ENCODE results near the gene CHRFAM7A.
"Not testable (repeated sequence)": the region's sequence is repeated elsewhere in the genome, so short reads cannot be mapped to it uniquely, and the experiment has no call there.

Gene CHRFAM7A

DNA sequence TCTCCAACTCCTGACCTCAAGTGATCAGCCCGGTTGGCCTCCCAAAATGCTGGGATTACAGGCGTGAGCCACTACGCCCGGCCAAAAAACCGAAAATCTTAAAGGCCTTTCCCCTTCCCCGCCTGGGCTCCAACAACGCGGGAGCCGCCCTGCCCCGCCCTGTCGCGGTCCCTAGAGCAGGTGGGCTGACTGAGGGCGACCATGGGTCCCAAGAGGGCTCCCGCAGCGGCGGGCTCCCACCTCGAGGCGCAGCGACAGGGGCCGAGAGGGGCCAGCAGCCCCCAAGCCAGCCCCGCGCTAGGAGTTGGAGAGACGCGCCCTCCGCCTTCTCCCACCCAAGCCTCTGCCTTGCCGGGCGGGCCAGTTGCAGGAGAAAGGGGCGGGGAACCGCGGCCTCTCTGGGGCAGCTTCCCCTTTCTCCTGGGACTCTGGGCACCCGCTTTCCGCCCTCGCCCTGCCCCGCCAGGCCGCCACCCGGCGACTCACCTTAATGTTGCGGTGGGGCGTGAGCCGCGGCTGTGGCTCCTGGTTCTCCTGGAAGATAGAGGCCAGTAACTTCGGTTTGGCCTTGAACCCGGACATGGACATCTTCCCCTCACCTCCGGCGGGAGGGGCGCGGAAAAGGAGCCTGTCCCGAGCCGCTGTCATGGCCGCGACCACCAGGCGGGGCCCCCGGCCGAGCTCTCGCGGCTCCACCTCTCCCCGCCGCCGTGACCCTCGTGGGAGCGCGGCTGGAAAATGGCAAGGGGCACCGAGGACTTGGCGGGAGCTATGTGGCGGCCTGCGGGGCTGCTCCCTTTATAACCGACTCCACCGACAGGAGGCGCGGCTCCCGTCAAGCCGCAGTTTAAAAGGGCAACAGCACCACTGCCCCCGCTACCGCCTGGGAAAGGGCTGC lies at the start of gene CHRFAM7A:
CHRFAM7A (minus strand) TSS at position 775 of the 898 bp plus-strand sequence. CDS start 10,189 bp downstream, outside the sequence.
- DNase-seq (ENCODE audit: low read depth): not testable (repeated sequence)

DNA sequence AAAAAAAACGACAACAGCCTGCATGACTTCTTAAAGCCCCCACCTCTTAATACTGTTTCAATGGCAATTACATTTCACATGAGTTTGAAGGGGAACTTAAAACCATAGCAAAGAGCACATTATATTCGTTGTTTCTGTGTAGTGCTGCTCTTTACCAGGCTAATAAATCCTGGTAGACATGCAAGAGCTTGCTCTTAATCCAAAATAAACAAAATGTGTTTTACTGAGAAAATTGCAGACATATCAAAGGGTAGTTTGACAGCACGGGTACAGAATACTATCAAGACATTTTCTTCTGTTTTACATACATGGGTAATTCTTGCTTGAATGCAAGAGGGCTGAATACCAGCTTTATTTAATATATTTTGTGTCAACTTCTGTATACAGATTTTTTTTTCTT lies 45.0 kb upstream of the CHRFAM7A start:
- DNase-seq (ENCODE audit: low read depth): not testable (repeated sequence)

DNA sequence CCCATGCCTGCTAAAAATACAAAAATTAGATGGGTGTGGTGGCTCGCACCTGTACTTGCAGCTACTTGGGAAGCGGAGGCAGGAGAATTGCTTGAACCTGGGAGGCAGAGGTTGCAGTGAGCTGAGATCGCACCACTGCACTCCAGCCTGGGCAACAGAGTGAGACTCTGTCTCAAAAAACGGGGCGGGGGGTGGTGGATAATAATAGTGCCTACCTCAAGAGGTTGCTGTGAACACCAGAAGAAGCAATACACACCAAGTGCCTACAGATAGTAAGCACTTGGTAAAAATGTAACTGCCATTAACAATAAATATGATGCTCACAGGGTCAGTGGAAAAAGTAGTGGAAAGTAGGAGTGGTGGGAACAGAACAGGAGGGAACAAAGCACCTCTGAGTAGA lies 42.5 kb upstream of the CHRFAM7A start:
- DNase-seq (ENCODE audit: low read depth): not testable (repeated sequence)

DNA sequence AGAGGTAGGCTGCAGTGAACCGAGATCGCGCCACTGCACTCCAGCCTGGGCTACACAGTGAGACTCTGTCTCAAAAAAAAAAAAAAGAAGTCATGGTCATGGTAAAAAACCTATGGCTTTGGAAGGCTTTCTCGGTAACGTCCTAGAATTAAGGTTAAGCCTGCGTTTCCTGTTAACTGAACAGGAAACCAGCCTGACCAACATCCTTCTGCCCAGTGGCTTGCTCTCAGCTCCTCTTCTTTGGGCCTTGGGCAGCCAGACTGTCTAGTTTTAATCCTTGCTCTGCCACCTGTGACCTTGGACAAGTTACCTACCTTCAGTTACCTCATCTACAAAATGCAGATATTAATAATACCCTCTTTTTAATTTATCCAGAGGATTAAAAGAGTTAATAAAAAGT lies 27.4 kb upstream of the CHRFAM7A start:
- DNase-seq (ENCODE audit: low read depth): not testable (repeated sequence)

DNA sequence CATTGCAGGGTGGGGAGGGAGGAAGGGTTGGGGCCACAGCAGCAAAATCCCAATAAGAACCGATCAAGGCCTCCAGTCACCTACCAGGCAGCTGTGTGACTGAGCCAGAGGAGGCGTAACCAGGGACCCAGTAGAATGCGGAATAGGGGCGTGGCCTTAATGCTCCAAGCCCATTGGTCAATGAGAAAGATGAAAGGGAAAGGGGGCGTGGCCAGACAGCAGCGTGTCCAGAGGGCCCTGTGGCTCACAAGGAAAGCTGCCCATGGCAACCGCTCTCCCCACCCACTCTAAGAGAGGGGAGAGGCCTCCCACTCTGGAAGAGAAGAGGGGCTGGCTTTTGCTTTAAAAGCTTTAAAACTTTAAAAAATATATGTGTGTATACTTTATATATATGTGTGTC lies 20.8 kb upstream of the CHRFAM7A start, which contains the start of gene GOLGA8R:
GOLGA8R (minus strand) TSS at position 101 of the 400 bp plus-strand sequence; CDS start at position 3, 98 bp downstream.
- not testable (repeated sequence) for DNase-seq (ENCODE audit: low read depth)

DNA sequence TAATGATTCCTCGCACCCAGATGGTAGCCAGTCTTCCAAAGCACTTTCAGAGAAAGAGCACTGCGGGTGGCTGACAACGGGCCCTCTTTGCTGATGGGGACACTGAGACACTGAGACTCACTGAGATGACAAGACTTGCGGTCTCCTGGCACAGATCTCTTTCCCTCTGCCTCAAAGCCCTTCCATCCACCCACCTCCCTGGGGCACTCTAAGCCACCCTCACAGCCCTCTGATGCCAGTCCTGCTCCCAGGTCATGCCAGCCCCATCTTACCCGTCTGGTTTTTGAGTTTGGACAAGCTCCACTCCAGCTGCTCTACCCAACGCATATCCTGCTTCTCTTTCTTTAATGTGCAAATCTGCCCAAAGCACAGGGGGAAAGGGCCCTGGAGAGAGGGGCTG lies 14.3 kb upstream of the CHRFAM7A start:
- DNase-seq (ENCODE audit: low read depth): not testable (repeated sequence)

DNA sequence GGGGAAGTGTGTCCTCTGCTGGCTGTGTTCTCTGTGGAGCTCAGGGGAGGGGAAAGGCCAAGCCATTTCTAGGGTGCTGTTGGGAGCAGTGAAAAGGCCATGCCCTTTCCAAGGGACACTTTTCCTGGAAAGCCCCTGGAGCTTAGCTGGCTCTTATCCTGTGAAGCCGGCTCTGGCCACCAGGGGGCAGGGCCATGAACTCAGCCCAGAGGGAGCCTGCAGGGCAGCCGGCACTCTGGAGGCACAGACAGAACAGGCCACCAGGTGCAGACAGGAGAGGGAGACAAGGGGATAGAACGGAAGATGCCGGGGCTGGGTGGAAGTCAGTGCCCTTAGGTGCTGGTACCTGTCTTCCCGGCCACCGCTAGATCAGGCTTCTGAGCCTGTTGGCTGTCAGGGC lies 5.6 kb upstream of the CHRFAM7A start:
- peak; percentile 62 for DNase-seq (ENCODE audit: low read depth)

DNA sequence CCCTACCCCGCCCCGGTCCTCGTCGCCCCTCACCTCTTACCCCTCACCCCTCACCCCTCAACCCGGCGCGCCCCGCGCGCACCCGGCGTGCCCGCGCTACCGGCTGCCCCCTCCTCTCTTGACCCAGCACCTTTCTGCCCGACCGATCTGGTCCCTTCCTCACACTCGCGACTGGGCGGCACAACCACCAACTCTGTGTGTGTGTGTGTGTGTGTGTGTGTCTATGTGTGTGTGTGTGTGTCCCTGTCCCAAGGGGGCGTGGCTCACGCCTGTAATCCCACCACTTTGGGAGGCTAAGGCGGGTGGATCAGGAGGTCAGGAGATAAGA lies 288 bp upstream of the CHRFAM7A start:
- not testable (repeated sequence) for DNase-seq (ENCODE audit: low read depth)

DNA sequence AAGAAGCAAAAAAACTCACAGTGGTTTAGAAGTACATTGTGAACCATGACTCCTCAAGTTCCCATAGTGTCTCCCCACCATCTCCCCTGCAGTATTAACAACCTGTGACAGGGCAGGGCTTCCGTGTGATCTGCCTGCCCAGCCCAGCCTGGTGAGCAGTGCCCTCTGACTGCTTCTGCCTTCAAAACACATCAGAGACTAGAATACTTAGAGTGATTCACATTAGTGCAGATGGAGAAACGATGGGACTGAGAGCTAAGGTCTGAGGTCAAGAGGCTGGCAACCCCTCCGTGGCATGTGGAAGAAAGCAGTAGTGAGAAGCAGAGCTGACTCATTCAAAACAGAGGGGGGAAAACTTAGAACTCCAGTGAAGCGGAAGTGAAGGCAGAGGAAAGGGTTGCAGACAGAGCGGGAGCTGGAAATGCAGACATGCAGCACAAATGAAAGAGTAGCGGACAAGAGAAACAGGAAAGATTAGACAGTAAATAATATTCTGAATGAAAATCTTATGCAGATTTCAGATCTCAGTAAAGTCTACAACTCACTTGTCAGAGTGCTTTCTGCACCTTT lies 6.9 kb downstream of the CHRFAM7A start:
- not testable (repeated sequence) for DNase-seq (ENCODE audit: low read depth)

DNA sequence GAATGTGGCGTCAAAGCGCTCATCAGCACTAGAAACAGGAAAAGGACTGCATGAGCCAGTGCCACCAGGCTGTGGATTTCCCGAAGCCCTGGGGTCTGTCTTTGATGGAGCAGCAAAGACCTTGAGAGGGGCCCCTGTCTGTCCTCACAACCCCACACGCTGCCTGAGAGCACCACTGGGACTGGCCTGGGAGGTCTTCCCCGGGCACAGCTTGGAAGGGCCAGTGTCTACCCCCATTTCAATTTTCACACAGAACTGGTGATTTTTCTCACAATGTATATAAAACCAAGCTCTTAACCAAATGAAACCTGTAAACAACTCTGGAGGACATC lies 16.3 kb downstream of the CHRFAM7A start:
- not testable (repeated sequence) for DNase-seq (ENCODE audit: low read depth)

DNA sequence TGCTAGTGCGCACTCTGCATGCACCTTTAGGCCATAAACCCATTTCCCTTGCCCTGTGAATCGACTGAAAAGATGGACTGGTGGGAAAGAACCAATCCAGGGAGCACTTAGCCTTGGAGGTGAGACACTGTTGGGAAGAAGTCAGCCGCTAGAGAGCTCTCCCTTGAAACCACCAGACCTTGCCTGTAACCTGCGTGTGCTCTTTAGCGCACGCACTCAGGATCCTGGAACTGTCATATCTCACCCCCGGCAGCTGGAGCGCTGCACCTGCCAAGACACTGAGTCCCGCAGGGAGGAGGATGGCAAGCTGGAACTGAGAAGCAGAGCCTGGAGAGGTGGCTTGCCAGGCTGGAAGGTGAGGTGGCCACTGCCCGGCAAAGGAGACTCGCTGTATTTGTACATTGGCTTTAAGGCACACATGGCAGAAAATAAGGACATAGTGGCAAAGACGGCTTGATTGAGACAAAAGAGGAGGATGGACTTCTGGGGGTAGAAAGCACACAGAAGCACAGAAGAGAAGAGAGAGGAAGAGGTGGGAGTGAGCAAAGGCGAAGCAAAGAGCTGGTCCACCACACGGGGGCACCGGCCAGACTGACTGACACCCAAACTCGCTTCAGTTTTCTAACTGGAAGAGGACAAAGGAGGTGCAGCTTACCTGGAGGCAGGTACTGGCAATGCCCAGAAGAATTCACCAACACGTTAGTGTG lies 16.8 kb downstream of the CHRFAM7A start:
- not testable (repeated sequence) for DNase-seq (ENCODE audit: low read depth)

DNA sequence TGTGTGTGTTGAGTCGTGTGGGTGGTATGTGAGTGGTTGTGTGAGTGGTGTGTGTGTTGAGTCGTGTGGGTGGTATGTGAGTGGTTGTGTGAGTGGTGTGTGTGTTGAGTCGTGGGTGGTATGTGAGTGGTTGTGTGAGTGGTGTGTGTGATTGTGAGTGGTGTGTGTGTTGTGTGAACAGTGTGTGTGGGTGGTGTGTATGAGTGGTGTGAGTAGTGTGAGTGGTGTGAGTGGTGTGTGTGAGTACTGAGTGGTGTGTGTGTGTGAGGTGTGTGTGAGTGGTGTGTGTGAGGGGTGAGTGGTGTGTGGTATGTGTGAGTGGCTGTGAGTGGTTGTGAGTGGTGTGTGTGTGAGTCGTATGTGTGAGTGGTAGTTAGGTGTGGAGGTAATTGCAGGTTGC lies 17.5 kb downstream of the CHRFAM7A start:
- not testable (repeated sequence) for DNase-seq (ENCODE audit: low read depth)

DNA sequence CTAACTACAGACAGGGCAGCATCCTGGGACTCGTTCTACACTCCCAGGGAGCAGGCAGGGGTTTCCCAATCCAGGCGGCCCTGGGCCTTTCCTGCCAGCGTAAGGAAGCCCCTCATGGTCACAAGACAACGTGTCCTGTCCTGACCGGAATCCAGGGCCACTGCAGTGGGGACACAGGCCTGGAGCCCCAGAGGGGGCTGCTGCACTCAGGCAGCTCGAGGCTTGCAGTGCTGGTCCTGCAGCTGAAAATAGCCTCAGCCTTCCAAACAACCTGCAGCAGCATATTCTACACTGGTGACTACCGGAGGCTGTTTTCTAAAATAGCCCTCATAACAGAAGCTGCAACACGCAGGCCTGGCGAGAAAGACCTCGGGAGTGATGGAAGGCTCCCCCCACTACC lies 18.5 kb downstream of the CHRFAM7A start:
- not testable (repeated sequence) for DNase-seq (ENCODE audit: low read depth)

DNA sequence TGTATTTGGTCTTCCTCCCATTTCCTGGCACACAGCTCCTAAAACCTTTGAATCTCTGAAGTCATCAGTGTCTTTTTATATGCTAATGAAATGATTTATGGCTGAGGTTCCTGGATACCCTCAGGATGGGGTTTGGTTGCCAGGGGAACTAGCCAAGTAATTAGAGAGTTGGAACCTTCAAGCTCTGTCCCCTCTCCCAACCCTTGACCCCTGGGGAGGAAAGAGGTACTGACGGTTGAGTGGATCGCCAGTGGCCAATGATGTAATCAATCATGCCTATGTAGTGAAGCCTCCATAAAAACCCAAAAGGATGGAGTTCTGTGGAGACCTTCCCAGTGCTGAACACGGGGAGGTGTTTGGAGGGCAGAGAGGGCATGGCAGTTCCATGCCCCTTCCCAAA lies 25.1 kb downstream of the CHRFAM7A start:
- DNase-seq (ENCODE audit: low read depth): not testable (repeated sequence)

DNA sequence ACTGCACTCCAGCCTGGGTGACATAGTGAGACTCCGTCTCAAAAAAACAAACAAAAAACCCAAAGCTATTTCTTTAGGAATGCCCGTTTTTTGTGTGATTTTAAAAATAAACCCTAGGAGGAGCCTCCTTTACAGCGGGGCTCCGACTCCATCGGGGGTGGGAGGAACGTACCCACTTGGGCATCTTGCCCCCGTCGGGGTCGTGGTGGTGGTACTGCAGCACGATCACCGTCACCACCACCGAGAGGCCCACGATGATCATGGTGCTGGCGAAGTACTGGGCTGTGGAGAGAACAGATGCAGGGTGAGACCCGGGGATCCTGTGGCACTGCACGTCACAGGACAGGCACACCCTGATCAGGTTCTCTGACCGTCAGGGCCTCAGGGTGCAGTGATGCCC lies 26.1 kb downstream of the CHRFAM7A start:
- DNase-seq (ENCODE audit: low read depth): not testable (repeated sequence)

DNA sequence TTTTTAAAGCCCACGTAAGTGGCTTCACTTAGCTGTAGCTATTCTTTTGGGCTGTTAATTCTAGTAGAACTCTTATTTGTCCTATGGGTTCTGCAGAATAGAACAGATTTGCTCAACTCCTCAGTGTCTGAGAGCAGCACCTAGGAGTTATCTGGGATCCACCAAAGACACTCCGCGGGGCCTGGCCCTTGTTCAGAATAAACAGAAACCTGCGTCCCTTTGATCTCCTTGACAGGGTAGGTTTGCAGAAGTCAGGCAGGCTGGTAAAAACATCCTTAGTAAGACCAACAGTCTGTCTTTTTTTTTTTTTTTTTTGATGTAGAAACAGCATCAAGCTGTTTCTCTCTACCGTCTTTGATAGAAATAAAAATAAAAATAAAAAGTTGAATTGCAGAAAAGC lies 31.9 kb downstream of the CHRFAM7A start:
- not testable (repeated sequence) for DNase-seq (ENCODE audit: low read depth)

DNA sequence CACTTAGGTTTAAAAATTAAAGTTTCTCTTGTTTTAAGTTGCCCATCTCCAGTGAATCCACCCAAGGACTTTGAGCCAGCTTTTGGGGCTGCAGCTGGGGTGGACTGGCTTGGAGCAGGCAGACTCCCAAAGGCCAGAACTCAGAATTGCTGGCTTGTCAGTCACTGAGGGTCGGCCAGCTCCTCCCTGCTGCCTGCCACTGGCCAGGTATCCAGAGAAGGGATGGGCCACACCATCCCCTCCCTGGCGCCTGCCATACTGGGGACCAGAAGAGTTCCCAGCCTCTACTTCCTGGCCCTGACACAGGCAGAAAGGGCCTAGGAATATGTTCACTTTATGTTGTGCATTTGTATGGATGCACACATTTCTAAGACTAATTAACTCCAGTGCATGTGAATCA lies 32.4 kb downstream of the CHRFAM7A start:
- not testable (repeated sequence) for DNase-seq (ENCODE audit: low read depth)

DNA sequence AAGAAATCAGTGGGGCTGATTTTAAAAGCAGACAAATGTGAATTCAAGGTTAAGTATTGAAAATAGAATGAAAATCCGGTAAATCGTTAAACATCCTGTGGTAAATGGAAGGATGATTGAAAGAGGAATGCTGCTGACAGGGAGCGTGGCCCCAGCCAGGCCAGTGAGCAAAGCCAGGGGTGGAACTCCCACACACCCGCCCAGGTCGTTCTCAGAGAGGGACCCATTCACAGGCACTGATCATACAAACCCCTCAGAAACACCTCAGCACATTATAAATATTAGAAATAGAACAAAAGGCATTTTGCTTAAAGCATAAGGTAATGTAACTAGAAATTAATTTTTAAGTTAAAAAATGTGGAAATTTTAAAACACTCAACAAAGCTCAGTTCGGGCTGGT lies 38.3 kb downstream of the CHRFAM7A start:
- not testable (repeated sequence) for DNase-seq (ENCODE audit: low read depth)

DNA sequence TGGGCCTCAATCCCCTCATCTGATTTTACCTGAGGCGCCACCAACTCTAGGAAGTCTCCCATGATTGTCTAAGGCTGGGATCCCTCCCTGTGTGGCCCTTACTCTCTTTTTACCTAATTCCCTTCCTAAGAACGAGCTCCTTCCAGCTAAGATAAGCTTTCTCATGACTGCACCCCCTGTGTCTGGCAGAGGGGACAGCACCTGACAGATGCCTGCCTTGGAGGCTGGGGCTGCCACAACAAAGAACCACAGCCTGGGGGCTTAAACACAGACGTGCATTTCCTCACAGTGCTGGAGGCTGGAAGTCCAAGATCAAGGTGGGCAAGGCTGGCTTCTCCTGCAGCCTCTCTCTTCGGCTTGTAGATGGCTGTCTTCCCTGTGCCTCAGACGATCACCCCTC lies 43.5 kb downstream of the CHRFAM7A start:
- DNase-seq (ENCODE audit: low read depth): not testable (repeated sequence)

DNA sequence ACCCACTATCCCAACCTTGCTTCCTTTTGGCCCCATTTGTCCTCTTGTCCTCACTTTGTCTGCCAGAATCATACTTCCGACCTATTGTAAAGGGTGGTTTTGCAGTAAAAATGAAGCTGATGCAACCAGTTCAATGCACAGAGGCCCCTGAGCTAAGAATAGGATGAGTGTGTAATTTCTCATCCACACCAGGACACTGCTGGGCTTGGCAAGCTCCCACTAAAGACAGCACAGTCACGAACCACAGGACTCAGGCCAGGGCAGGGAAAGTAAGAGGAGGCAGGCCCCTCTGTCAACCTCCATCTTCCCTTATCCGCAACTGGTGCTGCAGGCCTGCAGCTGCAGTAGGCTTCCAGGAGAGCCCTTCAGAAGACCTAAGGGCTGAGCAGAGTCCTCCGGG lies 56.8 kb downstream of the CHRFAM7A start:
- DNase-seq (ENCODE audit: low read depth): not testable (repeated sequence)

DNA sequence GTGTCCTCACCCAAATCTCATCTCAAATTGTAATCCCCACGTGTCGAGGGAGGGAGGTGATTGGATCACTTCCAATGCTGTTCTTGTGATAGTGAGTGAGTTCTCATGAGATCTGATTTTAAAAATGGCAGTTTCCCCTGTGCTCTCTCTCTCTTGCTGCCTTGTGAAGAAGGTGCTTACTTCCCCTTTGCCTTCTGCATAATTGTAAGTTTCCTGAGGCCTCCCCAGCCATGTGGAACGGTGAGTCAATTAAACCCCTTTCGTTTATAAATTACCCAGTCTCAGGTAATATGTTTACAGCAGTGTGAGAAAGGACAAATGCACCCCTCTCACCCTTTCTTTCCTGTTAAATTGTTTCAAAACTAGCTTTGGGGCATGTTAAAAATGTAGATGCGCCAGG lies 59.2 kb downstream of the CHRFAM7A start:
- not testable (repeated sequence) for DNase-seq (ENCODE audit: low read depth)

DNA sequence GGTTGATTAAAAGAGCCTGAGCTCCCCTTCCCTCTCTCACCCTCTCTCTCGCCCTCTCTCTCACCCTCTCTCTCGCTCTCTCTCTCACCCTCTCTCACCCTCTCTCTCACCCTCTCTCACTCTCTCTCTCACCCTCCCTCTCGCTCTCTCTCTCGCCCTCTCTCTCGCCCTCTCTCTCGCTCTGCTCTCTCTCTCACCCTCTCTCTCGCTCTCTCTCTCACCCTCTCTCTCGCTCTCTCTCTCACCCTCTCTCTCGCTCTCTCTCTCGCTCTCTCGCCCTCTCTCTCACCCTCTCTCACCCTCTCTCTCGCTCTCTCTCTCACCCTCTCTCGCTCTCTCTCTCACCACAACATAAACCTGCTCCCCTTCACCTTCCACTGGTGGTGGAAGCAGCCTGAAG lies 67.2 kb downstream of the CHRFAM7A start:
- DNase-seq (ENCODE audit: low read depth): not testable (repeated sequence)

DNA sequence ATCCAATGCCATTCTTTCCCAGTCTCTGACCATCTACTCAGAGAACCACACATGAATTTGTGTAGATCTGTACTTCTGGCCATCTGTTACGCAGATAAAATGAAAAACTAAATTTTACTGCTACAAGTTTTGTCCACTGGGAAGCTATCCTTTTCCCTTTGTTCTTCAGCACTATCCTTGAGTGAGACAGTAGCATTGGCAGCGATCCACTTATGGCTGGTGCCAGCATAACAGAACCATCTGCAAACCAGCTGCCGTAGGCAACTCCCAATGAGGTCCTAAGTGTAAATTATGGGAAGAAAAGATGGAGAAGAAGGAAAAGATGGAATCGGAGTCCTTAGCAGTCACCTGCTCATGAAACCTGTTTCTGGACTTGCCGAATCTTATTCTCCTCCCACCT lies 72.3 kb downstream of the CHRFAM7A start:
- not testable (repeated sequence) for DNase-seq (ENCODE audit: low read depth)

Data from stimulated activated CD8-positive, alpha-beta memory T cell treated with anti-CD3 and anti-CD28 coated beads, Interleukin-4, amount 100 ng/mL, for 24 hours (primary cell).